DND-41 (cell line): ENCODE data around the gene DNAH10.

Experiments
- ATAC-seq: fragments of 200-7000 bp; cut with Tn5 transposase; 3 replicates; pipeline ENCODE4 v1.9.1; 2021; ENCODE audit warnings: low read depth; ENCODE audit not compliant: insufficient read depth
- DNase-seq: peaks from one replicate; pipeline ENCODE4 v3.0.0-alpha.2; 2020
- H2AFZ ChIP-seq: 2 replicates; pipeline ENCODE4 v1.6.0; 2012; ENCODE audit warnings: low read depth, low read length
- H3K27ac ChIP-seq: 2 replicates; pipeline ENCODE4 v1.5.1; 2012; ENCODE audit warnings: low read length, inconsistent platforms
- H3K27me3 ChIP-seq: fragments of 200-600 bp; sonication (generic); 2 replicates; pipeline ENCODE4 v1.6.0; 2012; ENCODE audit warnings: low read length, mild to moderate bottlenecking, inconsistent platforms; ENCODE audit not compliant: insufficient read depth, poor library complexity
- H3K36me3 ChIP-seq: 2 replicates; pipeline ENCODE4 v1.5.1; 2012; ENCODE audit warnings: low read length, inconsistent platforms; ENCODE audit not compliant: insufficient read depth
- H3K4me1 ChIP-seq: 2 replicates; pipeline ENCODE4 v1.5.1; 2012; ENCODE audit warnings: mild to moderate bottlenecking, low read length; ENCODE audit not compliant: insufficient read depth
- H3K4me2 ChIP-seq: 2 replicates; pipeline ENCODE4 v1.6.0; 2012; ENCODE audit warnings: mild to moderate bottlenecking, moderate library complexity, low read length, inconsistent platforms; ENCODE audit not compliant: insufficient read depth
- H3K4me3 ChIP-seq, 2 experiments: fragments of 200-600 bp in 1 of 2; shearing (Covaris generic) in 1 of 2; 2 replicates each; pipeline ENCODE4 v1.5.1; 2012 to 2016; ENCODE audit warnings: inconsistent platforms in 2 of 2, low read length in 2 of 2, mild to moderate bottlenecking in 2 of 2, low read depth in 1 of 2, moderate library complexity in 1 of 2
- H3K79me2 ChIP-seq: 2 replicates; pipeline ENCODE4 v1.6.0; 2012; ENCODE audit warnings: low read length, inconsistent platforms; ENCODE audit not compliant: insufficient read depth
- H3K9ac ChIP-seq: 2 replicates; pipeline ENCODE4 v1.6.0; 2012; ENCODE audit warnings: low read depth, mild to moderate bottlenecking, inconsistent platforms, low read length, moderate library complexity
- H3K9me3 ChIP-seq: 2 replicates; pipeline ENCODE4 v1.5.1; 2012; ENCODE audit warnings: low read length, moderate library complexity, mild to moderate bottlenecking, inconsistent platforms; ENCODE audit not compliant: insufficient read depth, severe bottlenecking
- H4K20me1 ChIP-seq: 2 replicates; pipeline ENCODE4 v1.6.0; 2012; ENCODE audit warnings: low read length; ENCODE audit not compliant: insufficient read depth
- CTCF ChIP-seq: IDR thresholded peaks from 2 replicates; pipeline ENCODE4 v1.5.1; 2012; ENCODE audit warnings: borderline replicate concordance, low read length, moderate library complexity, mild to moderate bottlenecking; ENCODE audit not compliant: poor library complexity, severe bottlenecking; ENCODE audit errors: extremely low read depth
- EZH2 ChIP-seq: IDR thresholded peaks from 3 replicates; pipeline ENCODE4 v1.6.1; 2012; ENCODE audit warnings: borderline replicate concordance, low read depth, mild to moderate bottlenecking, moderate library complexity, low read length, inconsistent platforms; ENCODE audit not compliant: severe bottlenecking

DNAH10 gene

GRCh38 chr12:123732251-123732650 is 29.9 kb upstream of the DNAH10 start:
- no peaks in the 10 kb centered on the region for H3K79me2 ChIP-seq
- no peak overlapping the region for H2AFZ ChIP-seq
- H3K4me2 ChIP-seq: no peak overlapping the region
- H3K4me1 ChIP-seq: no peaks in the 10 kb centered on the region
- no peak for DNase-seq
- no peak overlapping the region for H3K27ac ChIP-seq
- TF ChIP-seq EZH2 (no peak), CTCF (no peak)
- no peak overlapping the region for H3K9ac ChIP-seq
- H3K9me3 ChIP-seq: no peaks in the 10 kb centered on the region
- ATAC-seq: no peak
- H3K36me3 ChIP-seq: peaks cover 84% of the 10 kb centered on the region
- no peaks in the 10 kb centered on the region for H3K27me3 ChIP-seq
- no peak overlapping the region for H3K4me3 ChIP-seq
- no peaks in the 10 kb centered on the region for H4K20me1 ChIP-seq

GRCh38 chr12:123733229-123733628 is 28.9 kb upstream of the DNAH10 start:
- Histone ChIP-seq H3K27ac (no peak overlapping the region), H2AFZ (no peak overlapping the region), H3K4me2 (no peak overlapping the region), H4K20me1 (no peaks in the 10 kb centered on the region), H3K27me3 (no peaks in the 10 kb centered on the region), H3K4me1 (no peaks in the 10 kb centered on the region), H3K9me3 (no peaks in the 10 kb centered on the region), H3K4me3 (no peak overlapping the region), H3K79me2 (no peaks in the 10 kb centered on the region), H3K9ac (no peak overlapping the region), H3K36me3 (peaks cover 82% of the 10 kb centered on the region)
- DNase-seq (no peak), ATAC-seq (no peak)
- TF ChIP-seq CTCF (no peak), EZH2 (no peak)

- H3K9ac ChIP-seq: no peak overlapping the region
- no peak for ATAC-seq
- TF ChIP-seq CTCF: no peak
- no peak for TF ChIP-seq EZH2
- no peak for DNase-seq
- peaks cover 82% of the 10 kb centered on the region for H3K36me3 ChIP-seq
- no peaks in the 10 kb centered on the region for H3K9me3 ChIP-seq
- H3K79me2 ChIP-seq: no peaks in the 10 kb centered on the region
- no peak overlapping the region for H3K27ac ChIP-seq
- H3K4me2 ChIP-seq: no peak overlapping the region
- no peak overlapping the region for H3K4me3 ChIP-seq
- no peak overlapping the region for H2AFZ ChIP-seq
- H4K20me1 ChIP-seq: no peaks in the 10 kb centered on the region
- H3K4me1 ChIP-seq: no peaks in the 10 kb centered on the region
- H3K27me3 ChIP-seq: no peaks in the 10 kb centered on the region
Measured at GRCh38 chr12:123734268-123734667, 27.8 kb upstream of the DNAH10 start.
